Smooth muscle cell (in vitro differentiated cells): ENCODE measurements around the gene ABLIM2. TPM values are rescaled to one million over a fixed set of nuclear protein-coding genes. Genes with fewer than 3 reads are reported as not detected.

Experiments
- DNase-seq: peaks from one replicate; lab custom pipeline; 2025; ENCODE audit not compliant: unreplicated experiment; lab: John Stamatoyannopoulos, UW
- H2AFZ ChIP-seq: fragments of 200-600 bp; sonication (generic); 2 replicates; pipeline ENCODE4 v1.6.0; 2016; ENCODE audit warnings: antibody characterized with exemption, low read depth, mild to moderate bottlenecking
- H3F3A ChIP-seq: fragments of 200-600 bp; sonication (generic); 2 replicates; pipeline ENCODE4 v1.6.0; 2017; ENCODE audit warnings: antibody characterized with exemption, low read depth
- H3K27ac ChIP-seq: fragments of 200-600 bp; sonication (generic); 2 replicates; pipeline ENCODE4 v1.5.1; 2016; ENCODE audit warnings: low read depth, mild to moderate bottlenecking
- H3K27me3 ChIP-seq: fragments of 200-600 bp; sonication (generic); 2 replicates; pipeline ENCODE4 v1.6.1; 2016; ENCODE audit warnings: low read depth, mild to moderate bottlenecking
- H3K36me3 ChIP-seq: fragments of 200-600 bp; sonication (generic); 2 replicates; pipeline ENCODE4 v1.5.1; 2016; ENCODE audit warnings: low read depth
- H3K4me1 ChIP-seq: fragments of 200-600 bp; sonication (generic); 2 replicates; pipeline ENCODE4 v1.5.1; 2016; ENCODE audit warnings: low read depth
- H3K4me2 ChIP-seq: fragments of 200-600 bp; sonication (generic); 2 replicates; pipeline ENCODE4 v1.6.0; 2016; ENCODE audit warnings: mild to moderate bottlenecking
- H3K4me3 ChIP-seq: fragments of 200-600 bp; sonication (generic); 2 replicates; pipeline ENCODE4 v1.5.1; 2016; ENCODE audit warnings: mild to moderate bottlenecking
- H3K79me2 ChIP-seq: fragments of 200-600 bp; sonication (generic); 2 replicates; pipeline ENCODE4 v1.6.0; 2016; ENCODE audit warnings: low read depth, mild to moderate bottlenecking
- H3K9ac ChIP-seq: fragments of 200-600 bp; sonication (generic); 2 replicates; pipeline ENCODE4 v1.6.0; 2016; ENCODE audit warnings: low read depth
- H3K9me3 ChIP-seq: fragments of 200-600 bp; sonication (generic); replicated peaks from 2 replicates; pipeline ENCODE4 v1.5.1; 2016; ENCODE audit warnings: low read depth
- H4K20me1 ChIP-seq: fragments of 200-600 bp; sonication (generic); 2 replicates; pipeline ENCODE4 v1.6.0; 2016; ENCODE audit warnings: low read depth
- WGBS: methylation state at CpG from one replicate; pipeline ENCODE4 v1.1.7; 2016; ENCODE audit warnings: low lambda C conversion rate; 5-methylcytosine and 5-hydroxymethylcytosine counted together
- polyA plus RNA-seq: library from polyadenylated mRNA; unstranded; fragments of >200 nt; fragmentation: Nextera tagmentation; extraction: Ambion mirVana; gene quantifications from 2 replicates; pipeline ENCODE4 v1.2.1, GENCODE V29; 2016
- total RNA-seq: library from RNA; depleted of rRNA; stranded (reverse); fragments of >200 nt; gene quantifications from 2 replicates; pipeline ENCODE4 v1.2.3, GENCODE V29; 2014
- TF ChIP-seq, protein P1 (sequence below): fragments of 200-600 bp; sonication (generic); IDR thresholded peaks from 2 replicates; pipeline ENCODE4 v1.5.1; 2017; ENCODE audit warnings: borderline replicate concordance, mild to moderate bottlenecking, antibody characterized with exemption; ENCODE audit not compliant: insufficient read depth, poor library complexity, severe bottlenecking

ABLIM2 gene
- total and polyA plus RNA-seq, 2 experiments from 2014 or later = 0.08 TPM; not detected in 1

DNA sequence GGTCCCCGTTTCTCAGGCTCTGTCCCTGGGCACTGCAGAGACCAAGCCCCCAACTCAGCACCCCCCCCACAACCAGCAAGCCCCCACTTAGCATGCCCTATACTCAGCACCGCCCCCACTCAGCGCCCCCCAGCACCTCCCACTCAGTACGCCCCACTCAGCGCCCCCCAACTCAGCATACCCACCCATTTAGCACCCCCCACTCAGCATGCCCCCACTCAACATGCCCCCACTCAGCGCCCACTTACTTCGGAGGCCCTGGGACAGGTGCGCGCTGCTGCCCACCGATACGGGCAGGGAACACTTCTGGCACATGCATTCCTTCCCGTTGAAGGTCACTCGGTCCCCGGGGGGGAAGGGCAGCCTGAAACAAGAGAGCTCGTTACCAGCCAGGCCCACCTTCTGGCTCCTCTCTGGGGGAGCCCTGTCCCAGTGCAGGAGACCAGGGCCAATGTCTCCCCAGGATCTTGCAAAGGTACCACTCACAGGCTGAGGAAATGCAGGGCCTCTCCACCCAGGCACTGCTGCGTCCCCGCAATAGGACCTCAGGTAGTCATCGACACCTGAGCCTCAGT, 70.6 kb downstream of the ABLIM2 start:
- Histone ChIP-seq H3K27ac (no peak overlapping the region), H3K4me3 (no peak overlapping the region), H3K36me3 (no peaks in the 10 kb centered on the region), H3K4me2 (no peak overlapping the region), H3K9ac (no peak overlapping the region), H3F3A (no peaks in the 10 kb centered on the region), H2AFZ (no peak overlapping the region), H3K9me3 (no peaks in the 10 kb centered on the region), H3K27me3 (peaks cover 3% of the 10 kb centered on the region), H3K79me2 (no peaks in the 10 kb centered on the region), H3K4me1 (no peaks in the 10 kb centered on the region), H4K20me1 (no peaks in the 10 kb centered on the region)
- 84% methylated on average over 13 of the region's 18 CpGs for WGBS
- DNase-seq = no peak
- TF ChIP-seq, protein P1, sequence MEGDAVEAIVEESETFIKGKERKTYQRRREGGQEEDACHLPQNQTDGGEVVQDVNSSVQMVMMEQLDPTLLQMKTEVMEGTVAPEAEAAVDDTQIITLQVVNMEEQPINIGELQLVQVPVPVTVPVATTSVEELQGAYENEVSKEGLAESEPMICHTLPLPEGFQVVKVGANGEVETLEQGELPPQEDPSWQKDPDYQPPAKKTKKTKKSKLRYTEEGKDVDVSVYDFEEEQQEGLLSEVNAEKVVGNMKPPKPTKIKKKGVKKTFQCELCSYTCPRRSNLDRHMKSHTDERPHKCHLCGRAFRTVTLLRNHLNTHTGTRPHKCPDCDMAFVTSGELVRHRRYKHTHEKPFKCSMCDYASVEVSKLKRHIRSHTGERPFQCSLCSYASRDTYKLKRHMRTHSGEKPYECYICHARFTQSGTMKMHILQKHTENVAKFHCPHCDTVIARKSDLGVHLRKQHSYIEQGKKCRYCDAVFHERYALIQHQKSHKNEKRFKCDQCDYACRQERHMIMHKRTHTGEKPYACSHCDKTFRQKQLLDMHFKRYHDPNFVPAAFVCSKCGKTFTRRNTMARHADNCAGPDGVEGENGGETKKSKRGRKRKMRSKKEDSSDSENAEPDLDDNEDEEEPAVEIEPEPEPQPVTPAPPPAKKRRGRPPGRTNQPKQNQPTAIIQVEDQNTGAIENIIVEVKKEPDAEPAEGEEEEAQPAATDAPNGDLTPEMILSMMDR = no peak

DNA sequence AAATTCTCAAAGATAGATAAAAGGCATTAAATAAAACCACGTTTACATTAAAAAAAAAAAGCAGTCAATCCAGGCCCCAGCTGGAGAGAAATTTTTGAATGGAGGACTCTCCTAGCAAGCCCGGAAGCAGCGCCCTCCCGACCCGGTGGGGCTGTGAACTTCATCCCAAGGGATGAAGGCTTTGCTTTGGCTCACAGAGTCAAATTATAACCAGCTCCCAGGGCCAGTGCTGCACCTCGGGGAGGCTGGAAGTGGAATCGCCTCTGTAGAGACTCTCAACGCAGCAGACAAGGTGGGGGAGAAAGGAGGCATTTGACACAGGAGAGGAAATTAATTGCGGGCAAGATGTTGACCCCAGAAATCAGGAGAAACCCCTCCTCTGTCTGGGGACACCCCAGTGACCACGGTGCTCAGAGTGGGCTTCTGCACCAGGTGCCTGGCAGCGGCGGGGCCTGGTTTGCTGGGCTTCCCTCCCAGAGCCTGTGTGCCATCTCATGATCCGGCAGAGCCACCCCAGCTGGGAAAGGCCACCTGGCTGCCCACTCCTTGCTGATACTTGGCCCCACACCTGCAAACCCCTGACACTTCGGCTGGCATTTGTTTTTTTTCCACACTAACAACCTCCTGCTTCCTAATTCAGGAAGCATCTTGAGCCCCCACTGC, 71.7 kb downstream of the ABLIM2 start:
- H3K79me2 ChIP-seq = no peaks in the 10 kb centered on the region
- H3K36me3 ChIP-seq = no peaks in the 10 kb centered on the region
- H3K9me3 ChIP-seq = no peaks in the 10 kb centered on the region
- TF ChIP-seq, protein P1 = no peak
- no peak for DNase-seq
- no peak overlapping the region for H2AFZ ChIP-seq
- no peaks in the 10 kb centered on the region for H3F3A ChIP-seq
- H3K4me1 ChIP-seq = no peaks in the 10 kb centered on the region
- no peak overlapping the region for H3K4me3 ChIP-seq
- no peak overlapping the region for H3K27ac ChIP-seq
- H3K9ac ChIP-seq = no peak overlapping the region
- no peaks in the 10 kb centered on the region for H4K20me1 ChIP-seq
- H3K27me3 ChIP-seq = peaks cover 6% of the 10 kb centered on the region
- no peak overlapping the region for H3K4me2 ChIP-seq
- WGBS = 82% methylated on average over 14 of the region's 14 CpGs

DNA sequence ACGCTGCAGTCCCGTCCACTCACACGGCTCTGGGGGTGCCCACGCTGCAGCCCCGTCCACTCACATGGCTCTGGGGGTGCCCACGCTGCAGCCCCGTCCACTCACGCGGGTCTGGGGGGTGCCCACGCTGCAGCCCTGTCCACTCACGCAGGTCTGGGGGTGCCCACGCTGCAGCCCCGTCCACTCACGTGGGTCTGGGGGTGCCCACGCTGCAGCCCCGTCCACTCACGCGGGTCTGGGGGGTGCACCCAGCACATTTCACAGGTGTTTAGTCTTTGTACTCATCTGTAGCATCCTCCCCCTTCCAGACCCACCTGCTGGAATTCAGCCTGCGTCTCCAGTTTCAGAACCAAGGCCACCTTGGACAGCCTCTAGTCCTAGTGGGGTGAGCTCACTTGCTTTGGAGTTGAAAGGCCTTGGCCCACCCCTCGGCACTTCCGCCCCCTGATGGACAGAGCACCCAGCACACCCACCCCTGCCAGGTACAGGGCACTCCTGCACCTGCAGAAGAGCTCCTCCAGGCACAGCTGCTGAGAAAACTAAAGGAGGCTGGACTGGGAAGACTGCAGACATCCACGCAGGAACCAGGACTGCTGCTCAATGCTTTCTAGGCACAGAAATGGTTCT, 73.0 kb downstream of the ABLIM2 start:
- no peak overlapping the region for H3K4me3 ChIP-seq
- no peak overlapping the region for H2AFZ ChIP-seq
- no peak overlapping the region for H3K4me2 ChIP-seq

More for the DNA sequence above, 73.0 kb downstream of the ABLIM2 start:
- no peak overlapping the region for H3K27ac ChIP-seq
- TF ChIP-seq, protein P1 = no peak
- H3K4me1 ChIP-seq = no peaks in the 10 kb centered on the region
- no peaks in the 10 kb centered on the region for H4K20me1 ChIP-seq
- no peak for DNase-seq
- H3K36me3 ChIP-seq = no peaks in the 10 kb centered on the region
- 92% methylated on average over 22 of the region's 22 CpGs for WGBS
- no peaks in the 10 kb centered on the region for H3K79me2 ChIP-seq
- H3F3A ChIP-seq = no peaks in the 10 kb centered on the region
- H3K9ac ChIP-seq = no peak overlapping the region
- peaks cover 6% of the 10 kb centered on the region for H3K27me3 ChIP-seq
- no peaks in the 10 kb centered on the region for H3K9me3 ChIP-seq
